ENCODE results near the gene OXER1.

GRCh38 chr2:42733852-42734251 is 30.1 kb downstream of the OXER1 start:
- TF ChIP-seq CTCF (conservative IDR thresholded peaks at IDR 0.05) (no peak), ZFX (IDR thresholded peaks at IDR 0.05) (no peak)

Measured in C4-2B (cell line).